Measurements from ENCODE around the gene PRDM5.

PRDM5 gene

DNA sequence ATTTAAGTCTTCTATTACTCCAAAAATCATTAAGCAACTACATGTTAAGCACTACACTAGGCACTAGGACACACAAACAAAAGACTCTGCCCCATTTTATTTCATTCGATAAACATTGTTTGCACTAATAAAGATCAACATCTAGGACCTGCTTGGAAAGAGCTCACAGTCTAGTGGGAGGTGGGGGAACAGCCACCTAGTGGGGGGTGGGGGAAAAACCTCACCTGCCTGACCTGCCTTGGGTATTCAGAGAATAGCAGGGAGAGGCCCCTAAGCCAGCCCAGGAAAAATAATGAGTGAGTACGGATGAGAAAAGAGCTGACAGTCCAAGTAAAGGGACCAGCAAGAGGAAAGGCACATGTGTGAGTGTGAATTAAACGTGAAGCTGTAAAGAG is 52.2 kb downstream of the PRDM5 start:
- TF ChIP-seq, protein P1, sequence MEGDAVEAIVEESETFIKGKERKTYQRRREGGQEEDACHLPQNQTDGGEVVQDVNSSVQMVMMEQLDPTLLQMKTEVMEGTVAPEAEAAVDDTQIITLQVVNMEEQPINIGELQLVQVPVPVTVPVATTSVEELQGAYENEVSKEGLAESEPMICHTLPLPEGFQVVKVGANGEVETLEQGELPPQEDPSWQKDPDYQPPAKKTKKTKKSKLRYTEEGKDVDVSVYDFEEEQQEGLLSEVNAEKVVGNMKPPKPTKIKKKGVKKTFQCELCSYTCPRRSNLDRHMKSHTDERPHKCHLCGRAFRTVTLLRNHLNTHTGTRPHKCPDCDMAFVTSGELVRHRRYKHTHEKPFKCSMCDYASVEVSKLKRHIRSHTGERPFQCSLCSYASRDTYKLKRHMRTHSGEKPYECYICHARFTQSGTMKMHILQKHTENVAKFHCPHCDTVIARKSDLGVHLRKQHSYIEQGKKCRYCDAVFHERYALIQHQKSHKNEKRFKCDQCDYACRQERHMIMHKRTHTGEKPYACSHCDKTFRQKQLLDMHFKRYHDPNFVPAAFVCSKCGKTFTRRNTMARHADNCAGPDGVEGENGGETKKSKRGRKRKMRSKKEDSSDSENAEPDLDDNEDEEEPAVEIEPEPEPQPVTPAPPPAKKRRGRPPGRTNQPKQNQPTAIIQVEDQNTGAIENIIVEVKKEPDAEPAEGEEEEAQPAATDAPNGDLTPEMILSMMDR (IDR thresholded peaks at IDR 0.05): peak; percentile 40
- TF ChIP-seq ZFX (IDR thresholded peaks at IDR 0.05; ENCODE audit: borderline replicate concordance): no peak
- no peak overlapping the region for H3K27ac ChIP-seq

DNA sequence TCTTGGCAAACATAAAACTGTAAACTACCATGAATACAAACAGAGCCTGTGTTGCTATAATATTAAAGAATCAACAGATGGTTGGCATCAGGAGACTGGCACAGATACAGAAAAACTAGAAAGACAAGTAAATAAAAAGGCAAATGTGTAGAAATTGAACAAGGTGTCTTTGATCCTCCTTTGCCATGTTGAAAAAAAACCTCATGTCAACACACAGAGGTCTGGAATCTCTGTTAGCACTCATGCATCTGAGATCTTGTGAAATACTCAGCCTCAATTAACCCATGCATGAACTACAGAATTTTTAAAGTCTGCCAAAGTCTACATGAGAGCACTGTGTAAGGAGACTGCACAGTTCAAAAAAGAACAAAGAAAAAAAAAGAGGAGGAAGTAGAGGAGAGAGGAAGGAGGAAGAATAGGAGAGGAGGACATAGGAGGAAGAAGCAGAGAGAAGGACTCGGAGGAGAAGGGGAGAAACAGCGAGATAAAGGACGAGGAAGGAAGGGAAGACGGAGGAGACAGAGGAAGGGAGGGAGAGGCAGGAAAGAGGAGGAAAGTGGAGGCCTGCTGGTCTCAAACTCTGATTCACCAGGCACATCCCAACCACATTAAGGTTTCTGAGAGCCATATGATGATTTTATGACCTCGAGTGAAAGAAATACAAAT is 52.8 kb downstream of the PRDM5 start:
- H3K27ac ChIP-seq: no peak overlapping the region
- TF ChIP-seq, protein P1 (IDR thresholded peaks at IDR 0.05): no peak
- TF ChIP-seq ZFX (IDR thresholded peaks at IDR 0.05; ENCODE audit: borderline replicate concordance): no peak

DNA sequence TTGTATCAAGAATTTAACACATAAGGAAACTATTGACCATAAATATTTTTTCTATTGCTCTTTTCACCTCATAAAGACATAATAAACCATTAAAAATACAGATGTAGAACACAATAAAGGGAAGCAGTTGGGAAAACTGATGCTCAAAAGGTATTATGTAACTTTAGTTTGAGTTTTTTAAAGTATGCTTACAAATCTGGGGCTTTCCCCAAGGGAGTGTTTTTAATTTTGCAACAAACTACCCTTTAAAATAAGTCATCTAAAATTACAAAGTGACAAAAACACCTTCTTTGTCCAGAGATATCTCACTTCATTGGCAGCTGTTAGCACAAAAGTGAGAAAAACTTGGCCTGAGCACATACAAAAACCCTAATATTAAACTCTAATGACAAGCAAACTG is 55.0 kb downstream of the PRDM5 start:
- TF ChIP-seq, protein P1 (IDR thresholded peaks at IDR 0.05): no peak
- no peak overlapping the region for H3K27ac ChIP-seq

DNA sequence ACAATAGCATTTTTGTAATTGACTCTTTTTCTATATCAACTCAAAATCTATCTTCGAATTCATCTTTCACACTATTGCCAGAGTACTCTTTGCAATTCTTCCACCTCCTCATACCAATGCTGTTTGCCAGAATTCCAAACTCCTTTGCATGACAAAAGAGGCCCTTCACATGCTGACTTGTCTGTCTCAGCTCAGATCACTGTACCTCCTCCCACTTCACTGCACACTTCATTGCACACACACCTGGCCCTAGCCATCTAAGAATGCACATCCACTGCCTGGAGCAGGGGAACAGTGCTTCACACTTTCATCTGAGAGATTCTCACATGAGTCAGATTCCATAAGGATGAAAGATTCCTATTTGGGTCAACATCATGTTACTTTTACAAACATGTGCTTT is 56.5 kb downstream of the PRDM5 start:
- TF ChIP-seq ZFX (IDR thresholded peaks at IDR 0.05; ENCODE audit: borderline replicate concordance): no peak
- TF ChIP-seq, protein P1 (IDR thresholded peaks at IDR 0.05): no peak

DNA sequence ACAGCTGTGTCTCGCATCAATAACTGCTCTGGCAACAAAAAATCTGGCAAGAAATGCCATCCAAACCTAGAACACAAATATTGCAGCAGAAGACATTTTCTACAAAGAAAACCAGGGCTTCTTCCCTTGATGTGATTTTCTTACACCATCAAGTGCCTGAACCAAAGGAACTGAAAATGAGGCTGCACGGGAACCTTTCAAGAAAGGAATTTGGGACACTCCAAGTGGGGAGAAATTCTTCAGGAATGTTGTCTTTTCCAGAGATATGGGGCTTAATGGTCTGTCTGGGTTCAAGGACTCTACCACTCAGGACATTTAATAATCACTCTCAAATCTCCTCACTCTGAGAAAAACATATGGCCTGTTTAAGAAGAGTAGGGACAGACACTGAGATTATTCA is 57.6 kb downstream of the PRDM5 start:
- TF ChIP-seq ZFX (IDR thresholded peaks at IDR 0.05; ENCODE audit: borderline replicate concordance): no peak
- TF ChIP-seq, protein P1 (IDR thresholded peaks at IDR 0.05): no peak
- no peak overlapping the region for H3K27ac ChIP-seq

More for the DNA sequence above, 56.5 kb downstream of the PRDM5 start:
- no peak overlapping the region for H3K27ac ChIP-seq

DNA sequence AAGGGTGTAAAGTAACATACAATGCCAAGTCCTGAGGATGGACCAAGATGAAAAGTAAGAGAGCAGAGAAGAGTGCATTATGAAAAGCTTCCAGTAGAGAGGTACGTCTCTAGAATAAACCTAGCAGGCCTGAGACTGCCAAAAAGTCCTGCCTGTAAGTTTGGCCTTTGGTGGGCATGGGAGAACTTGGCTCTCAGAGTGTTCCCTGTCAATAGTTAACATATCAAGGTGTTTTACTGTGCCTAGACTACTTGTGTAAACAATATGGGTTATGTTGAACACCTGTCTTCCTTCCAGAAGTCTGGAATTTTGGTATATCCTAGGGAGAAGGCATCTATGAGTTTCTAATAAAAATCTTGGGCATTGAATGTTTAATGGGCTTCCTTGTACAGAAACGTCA is 60.1 kb downstream of the PRDM5 start:
- no peak overlapping the region for H3K27ac ChIP-seq

DNA sequence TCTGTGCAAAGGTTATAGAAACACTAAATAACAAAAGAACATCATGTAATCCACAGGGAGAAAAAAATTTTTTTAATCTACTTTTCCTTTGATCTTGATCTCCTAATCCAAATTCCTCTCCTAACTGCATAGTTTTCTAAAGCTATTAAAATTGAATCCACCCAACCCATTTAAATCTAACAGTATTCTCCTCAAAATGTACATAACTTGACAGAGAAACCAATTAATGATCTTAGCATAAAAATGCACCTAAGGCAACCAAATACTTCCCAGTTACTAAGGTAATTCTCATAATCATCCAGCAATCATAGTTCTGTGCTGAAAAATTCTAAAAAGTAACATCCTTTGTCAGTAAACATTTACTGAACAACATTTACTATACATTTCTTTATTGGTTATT is 60.7 kb downstream of the PRDM5 start:
- TF ChIP-seq, protein P1 (IDR thresholded peaks at IDR 0.05): no peak
- no peak for TF ChIP-seq ZFX (IDR thresholded peaks at IDR 0.05; ENCODE audit: borderline replicate concordance)
- H3K27ac ChIP-seq: no peak overlapping the region

More for the DNA sequence above, 60.1 kb downstream of the PRDM5 start:
- TF ChIP-seq, protein P1 (IDR thresholded peaks at IDR 0.05): no peak
- TF ChIP-seq ZFX (IDR thresholded peaks at IDR 0.05; ENCODE audit: borderline replicate concordance): no peak

Measured in 22Rv1 (cell line).